HepG2 (cell line): Measurements from ENCODE around the gene PADI1.

ENCODE experiments used
- AHDC1 ChIP-seq: sonication (generic); formaldehyde crosslinking; IDR thresholded peaks from 2 replicates; pipeline ENCODE4 v1.5.1; 2020; ENCODE audit warnings: mild to moderate bottlenecking, missing genetic modification reagents, borderline replicate concordance
- CREB1 ChIP-seq, 2 experiments: fragments of 450-650 bp in 1 of 2; IDR thresholded peaks; 2 replicates each; pipeline ENCODE4 v1.6.1; 2016 to 2017; ENCODE audit warnings: control low read depth in 1 of 2, mild to moderate bottlenecking in 1 of 2, missing compliant biosample characterization in 1 of 2, missing genetic modification characterization in 1 of 2
- CTCF ChIP-seq: sonication (generic); formaldehyde crosslinking; IDR thresholded peaks from 2 replicates; pipeline ENCODE4 v1.5.0; 2020; ENCODE audit warnings: mild to moderate bottlenecking, missing genetic modification reagents, moderate library complexity
- EP300 ChIP-seq, 3 experiments: sonication (generic) in 1 of 3; formaldehyde crosslinking in 1 of 3; IDR thresholded peaks; 2 replicates each; pipeline versions ENCODE4 v1.5.1 to v1.6.1; 2011 to 2020; ENCODE audit warnings: low read depth in 2 of 3, low read length in 2 of 3, borderline replicate concordance in 1 of 3, improper control_type of control experiment in 1 of 3, mild to moderate bottlenecking in 1 of 3, missing genetic modification reagents in 1 of 3, moderate library complexity in 1 of 3
- GABPB1 ChIP-seq: IDR thresholded peaks from 2 replicates; pipeline ENCODE4 v1.6.1; 2016; ENCODE audit warnings: mild to moderate bottlenecking, missing genetic modification reagents, moderate library complexity, missing compliant biosample characterization
- POLR2AphosphoS5 ChIP-seq: IDR thresholded peaks from 2 replicates; pipeline ENCODE4 v1.6.1; 2012; ENCODE audit warnings: low read depth, low read length
- THRA ChIP-seq: sonication (generic); formaldehyde crosslinking; IDR thresholded peaks from 2 replicates; pipeline ENCODE4 v1.4.0; 2020; ENCODE audit warnings: missing genetic modification reagents, borderline replicate concordance
- ZHX1 ChIP-seq: sonication (generic); formaldehyde crosslinking; IDR thresholded peaks from 2 replicates; pipeline ENCODE4 v1.8.1; 2022; ENCODE audit warnings: low read depth, mild to moderate bottlenecking, missing genetic modification reagents
- ZNF274 ChIP-seq: sonication (generic); formaldehyde crosslinking; IDR thresholded peaks from 2 replicates; pipeline ENCODE4 v1.5.1; 2020; ENCODE audit warnings: mild to moderate bottlenecking, missing genetic modification reagents
- ZNF337 ChIP-seq: sonication (generic); formaldehyde crosslinking; IDR thresholded peaks from 2 replicates; pipeline ENCODE4 v1.5.1; 2020; ENCODE audit warnings: missing genetic modification reagents, low read depth, mild to moderate bottlenecking, borderline replicate concordance
- ZNF431 ChIP-seq: sonication (generic); formaldehyde crosslinking; IDR thresholded peaks from 2 replicates; pipeline ENCODE4 v1.9.0; 2022; ENCODE audit warnings: missing genetic modification reagents, low read depth, mild to moderate bottlenecking, borderline replicate concordance
- ZSCAN21 ChIP-seq: sonication (generic); formaldehyde crosslinking; IDR thresholded peaks from 2 replicates; pipeline ENCODE4 v1.8.0; 2022; ENCODE audit warnings: mild to moderate bottlenecking, missing genetic modification reagents, moderate library complexity, borderline replicate concordance
- TF ChIP-seq, protein P1 (sequence below): sonication (generic); formaldehyde crosslinking; IDR thresholded peaks from 2 replicates; pipeline ENCODE4 v1.4.0; 2020; ENCODE audit warnings: missing genetic modification reagents

DNA sequence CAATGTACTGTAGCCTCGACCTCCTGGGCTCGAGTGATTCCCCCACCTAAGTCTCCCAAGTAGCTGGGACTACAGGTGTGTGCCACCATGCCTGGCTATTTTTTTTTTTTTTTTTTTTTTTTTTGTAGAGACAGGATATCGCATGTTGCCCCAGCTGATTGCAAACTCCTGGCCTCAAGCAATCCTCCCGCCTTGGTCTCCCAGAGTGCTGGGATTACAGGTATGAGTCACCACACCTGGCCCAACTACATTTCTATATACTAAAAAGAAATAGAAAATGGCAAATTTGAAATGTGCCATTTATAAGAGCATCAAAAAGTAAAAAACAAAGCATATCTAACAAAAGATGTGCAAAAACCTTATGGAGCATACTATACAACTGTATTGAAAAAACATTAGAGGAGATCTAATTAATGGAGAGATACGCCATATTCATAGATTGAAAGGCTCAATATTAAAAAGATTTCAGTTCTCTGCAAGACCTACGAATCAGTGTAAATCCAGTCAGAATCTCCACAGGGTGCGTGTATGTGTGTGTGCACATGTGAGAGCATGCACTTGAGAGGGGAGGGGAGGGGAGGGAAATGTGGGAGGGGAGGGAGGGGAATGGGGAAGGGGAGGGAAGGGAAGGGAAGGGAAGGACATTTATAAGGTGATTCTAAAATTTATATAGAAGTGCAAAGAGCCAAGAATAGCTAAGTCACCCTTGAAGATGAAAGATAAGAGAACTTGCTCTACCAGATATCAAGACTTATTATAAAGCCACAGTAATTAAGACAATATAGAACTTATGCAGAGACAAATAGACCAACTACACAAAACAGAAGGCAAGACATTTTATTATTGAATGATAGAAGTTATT lies 87.6 kb downstream of the PADI1 start:
- TF ChIP-seq POLR2AphosphoS5 (no peak), ZSCAN21 (CRISPR knock-in tag) (no peak), GABPB1 (CRISPR knock-in tag) (no peak), EP300 (IDR thresholded peaks at IDR 0.05; ENCODE audit: low read depth in 2 of 2, low read length in 2 of 2) (no peak), EP300 (CRISPR knock-in tag; IDR thresholded peaks at IDR 0.05; ENCODE audit: borderline replicate concordance) (no peak), CTCF (no peak), ZNF274 (CRISPR knock-in tag) (no peak), CREB1 (IDR thresholded peaks at IDR 0.05) (no peak), CREB1 (CRISPR knock-in tag; IDR thresholded peaks at IDR 0.05) (no peak), AHDC1 (CRISPR knock-in tag) (no peak), THRA (CRISPR knock-in tag) (no peak), ZNF337 (CRISPR knock-in tag) (no peak), ZNF431 (CRISPR knock-in tag) (no peak), ZHX1 (CRISPR knock-in tag) (no peak)
- TF ChIP-seq, protein P1, sequence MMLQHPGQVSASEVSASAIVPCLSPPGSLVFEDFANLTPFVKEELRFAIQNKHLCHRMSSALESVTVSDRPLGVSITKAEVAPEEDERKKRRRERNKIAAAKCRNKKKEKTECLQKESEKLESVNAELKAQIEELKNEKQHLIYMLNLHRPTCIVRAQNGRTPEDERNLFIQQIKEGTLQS (CRISPR knock-in tag), result no peak
